MCF 10A (cell line): ENCODE measurements around the gene WDFY2. TPM values are rescaled to one million over a fixed set of nuclear protein-coding genes. Genes with fewer than 3 reads are reported as not detected.
A peak's percentile ranks its signal among the peaks of the same experiment; 100 is the strongest.
"Not testable (repeated sequence)": the region's sequence is repeated elsewhere in the genome, so short reads cannot be mapped to it uniquely, and the experiment has no call there.

Experiments
- BruUV-seq: library from RNA; stranded (reverse); fragments of 400-500 nt; replicated peaks from 2 replicates; lab custom pipeline; 2021; lab: Mats Ljungman, UMichigan
- CTCF ChIA-PET: fragments of 300-600 bp; sonication (Branson Sonifier 250); formaldehyde crosslinking; extraction: SDS; loops from one replicate; lab custom pipeline; 2021; ENCODE audit warnings: antibody characterized with exemption, inconsistent platforms; lab: Yijun Ruan, JAX
- POLR2A ChIA-PET: fragments of 300-600, 350-650 bp; sonication (Branson Sonifier 250); formaldehyde crosslinking; extraction: SDS; loops from one replicate; lab custom pipeline; 2020; ENCODE audit warnings: antibody characterized with exemption, inconsistent platforms; lab: Yijun Ruan, JAX
- DNase-seq: peaks from one replicate; pipeline ENCODE4 v3.0.0-alpha.2; 2018; ENCODE audit not compliant: unreplicated experiment
- H3K27ac Mint-ChIP-seq: one replicate; pipeline ENCODE4 v1.8.0; 2022; ENCODE audit warnings: mild to moderate bottlenecking, low read depth, mixed read lengths; ENCODE audit not compliant: unreplicated experiment
- H3K27me3 Mint-ChIP-seq: one replicate; pipeline ENCODE4 v1.8.0; 2022; ENCODE audit warnings: mixed read lengths; ENCODE audit not compliant: insufficient read depth, unreplicated experiment
- H3K36me3 Mint-ChIP-seq: one replicate; pipeline ENCODE4 v1.8.0; 2022; ENCODE audit warnings: mild to moderate bottlenecking, moderate library complexity, mixed read lengths; ENCODE audit not compliant: insufficient read depth, unreplicated experiment
- H3K4me1 Mint-ChIP-seq: one replicate; pipeline ENCODE4 v1.8.0; 2022; ENCODE audit warnings: mixed read lengths; ENCODE audit not compliant: insufficient read depth, unreplicated experiment
- H3K4me3 Mint-ChIP-seq: one replicate; pipeline ENCODE4 v1.8.0; 2022; ENCODE audit warnings: mild to moderate bottlenecking, moderate library complexity, mixed read lengths; ENCODE audit not compliant: unreplicated experiment
- H3K9me3 Mint-ChIP-seq: one replicate; pipeline ENCODE4 v1.8.0; 2022; ENCODE audit warnings: mixed read lengths; ENCODE audit not compliant: unreplicated experiment
- CTCF ChIP-seq: fragments of 200-600 bp; IDR thresholded peaks from one replicate; pipeline ENCODE4 v1.8.0; 2022; ENCODE audit warnings: antibody characterized with exemption, mild to moderate bottlenecking; ENCODE audit not compliant: unreplicated experiment
- intact Hi-C: fragments of 100-400 bp; cut with micrococcal nuclease; formaldehyde crosslinking; loops from 2 replicates; pipeline ENCODE4 v1.14.1; 2022
- total RNA-seq: library from RNA; stranded (reverse); gene quantifications from 2 replicates; pipeline ENCODE4 v1.2.3, GENCODE V29; 2022

The WDFY2 gene
- total RNA-seq, 1 experiment from 2014 or later: 56.2 TPM

GRCh38 chr13:51684076-51684475 is 99.8 kb downstream of the WDFY2 start:
- peaks cover 12% of the 10 kb centered on the region for H3K36me3 Mint-ChIP-seq
- no peak for DNase-seq
- H3K27ac Mint-ChIP-seq: peak overlapping the region; percentile 78
- ChIA-PET POLR2A (interaction anchor here (0.7 to 3.0 kb wide), 4 partner anchors 13 to 58 kb away, joined by 4 to 13 read pairs (median 5); no protein-coding TSS in a partner anchor), CTCF (interaction anchor here (0.6 to 1.9 kb wide), 6 partner anchors 13 to 266 kb away, joined by 3 to 6 read pairs (median 4); no protein-coding TSS in a partner anchor)
- intact Hi-C loops: no loop called here
- H3K9me3 Mint-ChIP-seq: no peaks in the 10 kb centered on the region
- no peaks in the 10 kb centered on the region for H3K27me3 Mint-ChIP-seq
- peaks cover 43% of the 10 kb centered on the region for H3K4me1 Mint-ChIP-seq
- H3K4me3 Mint-ChIP-seq: no peak overlapping the region
- no peak for TF ChIP-seq CTCF
- BruUV-seq: no TSS peak

GRCh38 chr13:51687947-51688714 is 103.9 kb downstream of the WDFY2 start:
- Mint-ChIP-seq H3K27ac (peak overlapping the region; percentile 17), H3K9me3 (no peaks in the 10 kb centered on the region)
- BruUV-seq: no TSS peak

GRCh38 chr13:51688937-51689662 is 104.8 kb downstream of the WDFY2 start:
- intact Hi-C loops: no loop called here
- no TSS peak for BruUV-seq
- TF ChIP-seq CTCF: no peak
- Mint-ChIP-seq H3K36me3 (peaks cover 6% of the 10 kb centered on the region), H3K27ac (no peak overlapping the region), H3K27me3 (no peaks in the 10 kb centered on the region), H3K4me1 (peaks cover 28% of the 10 kb centered on the region), H3K4me3 (no peak overlapping the region), H3K9me3 (no peaks in the 10 kb centered on the region)
- DNase-seq: no peak
- ChIA-PET POLR2A (interaction anchor here (0.5 to 2.4 kb wide), 3 partner anchors 8 to 57 kb away, joined by 3 to 11 read pairs (median 5); no protein-coding TSS in a partner anchor), CTCF (no interaction called here)

More at GRCh38 chr13:51687947-51688714, 103.9 kb downstream of the WDFY2 start:
- DNase-seq: no peak
- Mint-ChIP-seq H3K36me3 (peaks cover 9% of the 10 kb centered on the region), H3K4me3 (no peak overlapping the region), H3K27me3 (no peaks in the 10 kb centered on the region), H3K4me1 (peaks cover 33% of the 10 kb centered on the region)
- intact Hi-C loops: no loop called here
- ChIA-PET CTCF (interaction anchor here (1.2 kb wide), 1 partner anchor 110 kb away, joined by 3 read pairs; no protein-coding TSS in a partner anchor), POLR2A (interaction anchor here (1.3 to 2.4 kb wide), 3 partner anchors 9 to 43 kb away, joined by 5 to 11 read pairs (median 7); no protein-coding TSS in a partner anchor)
- no peak for TF ChIP-seq CTCF

- H3K9me3 Mint-ChIP-seq: no peaks in the 10 kb centered on the region
- no peaks in the 10 kb centered on the region for H3K27me3 Mint-ChIP-seq
- H3K4me3 Mint-ChIP-seq: no peak overlapping the region
- ChIA-PET POLR2A (interaction anchor here (0.5 to 1.0 kb wide), 2 partner anchors 37 to 57 kb away, joined by 3 to 5 read pairs; no protein-coding TSS in a partner anchor), CTCF (no interaction called here)
- no peak overlapping the region for H3K27ac Mint-ChIP-seq
- no TSS peak for BruUV-seq
- peaks cover 23% of the 10 kb centered on the region for H3K4me1 Mint-ChIP-seq
- intact Hi-C loops: no loop called here
- peaks cover 2% of the 10 kb centered on the region for H3K36me3 Mint-ChIP-seq
- no peak for TF ChIP-seq CTCF
- no peak for DNase-seq
These were observed 105.4 kb downstream of the WDFY2 start for GRCh38 chr13:51689663-51689996.

- H3K27me3 Mint-ChIP-seq, H3K27ac Mint-ChIP-seq, BruUV-seq, intact Hi-C loops, DNase-seq, H3K36me3 Mint-ChIP-seq, H3K9me3 Mint-ChIP-seq: not testable (repeated sequence)
- Mint-ChIP-seq H3K4me1 (peaks cover 18% of the 10 kb centered on the region), H3K4me3 (peak overlapping the region; percentile 25)
- POLR2A ChIA-PET: interaction anchor here (1.0 to 4.6 kb wide), 8 partner anchors 11 to 241 kb away, joined by 3 to 27 read pairs (median 9); partner anchors contain the start of gene INTS6
- CTCF ChIA-PET: interaction anchor here (0.8 to 1.4 kb wide), 4 partner anchors 12 to 57 kb away, joined by 3 to 4 read pairs (median 3); no protein-coding TSS in a partner anchor
These were observed 111.4 kb downstream of the WDFY2 start for GRCh38 chr13:51695677-51696076.
